ENCODE data around the gene MTNR1B. TPM values are rescaled to one million over a fixed set of nuclear protein-coding genes. Genes with fewer than 3 reads are reported as not detected.

The MTNR1B gene
- total RNA-seq, 1 experiment from 2014 or later = not detected

- intact Hi-C loops (cut with micrococcal nuclease) = no loop called here
- no TSS peak for BruUV-seq (replicated peaks)
Observed at GRCh38 chr11:92972248-92972647, 2.8 kb downstream of the MTNR1B start.

More at GRCh38 chr11:92972248-92972647, 2.8 kb downstream of the MTNR1B start:
- Histone ChIP-seq H3K4me2 (ENCODE audit: low read length) (no peak overlapping the region), H3K36me3 (ENCODE audit: control insufficient read depth in 1 of 2, insufficient read depth in 2 of 2, low read length in 2 of 2) (no peaks in the 10 kb centered on the region), H4K20me1 (ENCODE audit: insufficient read depth) (no peaks in the 10 kb centered on the region), H3K27ac (ENCODE audit: low read depth, low read length) (no peak overlapping the region), H3K27me3 (ENCODE audit: insufficient read depth, low read length) (no peaks in the 10 kb centered on the region), H3K79me2 (ENCODE audit: insufficient read depth, low read length) (no peaks in the 10 kb centered on the region), H3K9me3 (ENCODE audit: control insufficient read depth in 1 of 2, insufficient read depth in 1 of 2, low read depth in 1 of 2, low read length in 2 of 2) (no peaks in the 10 kb centered on the region), H3K4me3 (replicated peaks in 1 of 2; ENCODE audit: low read depth in 1 of 2, low read length in 2 of 2) (no peak overlapping the region), H3K9me2 (ENCODE audit: insufficient read depth) (no peaks in the 10 kb centered on the region), H3K9ac (ENCODE audit: low read length) (no peak overlapping the region), H2AFZ (ENCODE audit: low read depth, low read length, poor library complexity, severe bottlenecking) (no peak overlapping the region), H3K4me1 (ENCODE audit: control insufficient read depth in 1 of 2, insufficient read depth in 2 of 2, low read length in 2 of 2) (no peaks in the 10 kb centered on the region)
- CTCF ChIA-PET = no interaction called here
- POLR2A ChIA-PET = no interaction called here
- RAD21 ChIA-PET (ENCODE audit: low non-redundant PET in 1 of 2, low total read pairs in 2 of 2, uncharacterized antibody in 2 of 2, unreplicated experiment in 2 of 2) = no interaction called here
- ATAC-seq (no peak), DNase-seq (ENCODE audit: low read depth, low spot score) (no peak)
- no peak for TF ChIP-seq ZFX (IDR thresholded peaks at IDR 0.05)
- no peak for TF ChIP-seq ATF3 (IDR thresholded peaks at IDR 0.05)
- no peak for TF ChIP-seq SRF (IDR thresholded peaks at IDR 0.05; ENCODE audit: low read depth)
- TF ChIP-seq REST (IDR thresholded peaks at IDR 0.05; ENCODE audit: low read depth) = no peak

Measured in HCT116 (cell line).